GM04504 (cell line): Measurements from ENCODE around the gene PPFIA1.

Source experiments
- DNase-seq: peaks from one replicate; pipeline ENCODE4 v3.0.0-alpha.2; 2012; ENCODE audit warnings: low read depth

PPFIA1 gene

DNA sequence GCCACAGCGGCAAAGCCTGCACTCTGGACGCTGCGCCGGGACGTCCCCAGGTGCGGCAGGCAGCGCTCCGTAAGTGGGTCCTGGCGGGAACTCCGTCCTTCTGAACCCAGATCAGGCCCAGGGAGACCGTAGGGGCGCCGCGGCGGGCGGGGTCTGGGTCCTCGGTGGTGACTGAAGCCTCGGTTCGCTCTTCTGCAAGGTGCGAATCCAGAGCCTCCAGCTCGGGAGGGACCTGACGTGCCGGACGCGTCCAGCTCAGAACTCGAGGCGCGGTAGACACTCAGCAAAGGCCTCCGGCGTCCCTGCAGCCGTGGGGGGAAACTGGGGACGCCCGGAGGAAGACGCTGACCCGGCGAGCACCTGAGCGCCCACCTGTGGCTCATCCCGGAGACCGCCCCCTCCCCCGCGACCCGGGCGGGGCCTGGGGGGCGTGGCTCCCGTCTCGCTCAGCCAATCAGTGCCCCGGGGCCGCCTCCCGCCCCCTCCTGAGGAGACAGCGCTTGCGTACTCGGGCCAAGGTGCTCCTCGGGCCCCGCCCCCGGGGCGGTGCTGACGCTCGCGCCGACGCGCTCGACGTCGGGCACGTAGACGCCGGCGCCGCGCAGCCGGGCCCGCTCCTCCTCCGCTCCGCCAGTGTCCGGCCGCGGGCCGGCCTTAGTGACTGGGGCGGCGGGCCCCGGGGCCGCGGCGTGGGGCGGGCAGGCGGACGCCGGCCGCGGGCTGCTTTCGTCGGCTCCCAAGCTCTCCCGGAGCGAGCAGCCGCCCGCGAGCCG, at the start of gene PPFIA1:
PPFIA1 (plus strand) TSS at position 587 of the 773 bp plus-strand sequence. CDS start 1,483 bp downstream, outside the sequence.
- DNase-seq: peak; percentile 88

DNA sequence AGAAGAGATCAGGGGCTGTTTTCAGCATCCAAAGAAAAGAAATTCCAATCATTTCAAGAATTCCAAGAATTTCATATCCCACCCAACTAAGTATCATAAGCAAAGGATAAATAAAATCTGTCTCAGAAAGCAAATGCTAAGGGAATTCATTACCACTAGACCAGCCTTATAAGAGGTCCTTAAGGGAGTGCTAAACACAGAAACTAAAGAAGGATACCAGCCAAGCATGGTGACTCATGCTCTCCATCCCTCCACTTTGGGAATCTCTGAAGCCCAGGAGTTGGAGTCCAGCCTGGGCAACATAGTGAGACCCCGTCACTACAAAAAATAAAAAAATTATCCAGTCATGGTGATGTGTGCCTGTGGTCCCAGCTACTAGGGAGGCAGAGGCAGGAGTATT, 49.6 kb upstream of the PPFIA1 start:
- DNase-seq: no peak

DNA sequence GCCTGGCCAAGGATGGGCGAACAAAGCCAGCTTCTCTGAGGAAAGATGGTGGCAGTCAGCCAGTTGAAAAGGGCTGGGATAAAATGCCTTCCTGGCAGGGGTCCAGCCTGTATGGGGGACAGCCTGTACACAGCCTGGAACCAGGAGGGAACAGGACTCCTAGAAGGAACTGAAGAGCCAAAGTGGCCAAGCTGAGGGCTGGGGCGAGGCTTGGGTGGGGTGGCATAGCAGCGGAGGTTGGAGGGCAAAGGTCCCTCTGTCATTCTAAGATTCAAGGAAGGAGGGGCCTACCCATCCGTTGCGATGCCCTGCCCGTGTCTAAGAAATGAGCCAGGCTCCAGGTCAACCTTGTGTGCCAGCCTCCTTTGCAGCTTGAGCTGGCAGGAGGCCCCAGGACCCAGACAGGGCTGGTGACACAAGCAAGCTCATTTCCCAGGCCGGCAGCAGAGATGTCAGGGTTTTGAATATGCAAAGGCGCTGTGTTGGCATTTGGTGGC, 44.8 kb upstream of the PPFIA1 start:
- DNase-seq: no peak

DNA sequence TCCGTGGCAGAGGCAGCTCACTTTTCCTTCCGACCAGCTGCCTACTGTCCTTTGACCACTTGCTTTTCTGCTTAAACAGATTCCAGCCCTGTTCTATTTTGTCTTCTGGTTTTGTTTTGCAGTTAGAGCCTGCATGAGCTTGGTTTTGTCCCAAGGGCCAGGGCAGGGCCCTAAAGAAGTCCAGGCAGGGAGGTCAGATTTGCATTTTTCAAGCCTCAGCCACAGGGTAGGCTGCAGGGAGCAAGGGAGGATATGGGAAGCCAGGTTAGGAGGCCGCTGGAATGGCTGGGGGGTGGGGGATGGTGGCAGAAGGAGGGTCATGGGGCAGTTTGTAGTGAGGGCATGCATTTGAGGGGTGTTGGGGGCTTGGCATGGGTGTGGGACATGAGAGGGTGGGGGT, 44.3 kb upstream of the PPFIA1 start:
- DNase-seq: no peak

DNA sequence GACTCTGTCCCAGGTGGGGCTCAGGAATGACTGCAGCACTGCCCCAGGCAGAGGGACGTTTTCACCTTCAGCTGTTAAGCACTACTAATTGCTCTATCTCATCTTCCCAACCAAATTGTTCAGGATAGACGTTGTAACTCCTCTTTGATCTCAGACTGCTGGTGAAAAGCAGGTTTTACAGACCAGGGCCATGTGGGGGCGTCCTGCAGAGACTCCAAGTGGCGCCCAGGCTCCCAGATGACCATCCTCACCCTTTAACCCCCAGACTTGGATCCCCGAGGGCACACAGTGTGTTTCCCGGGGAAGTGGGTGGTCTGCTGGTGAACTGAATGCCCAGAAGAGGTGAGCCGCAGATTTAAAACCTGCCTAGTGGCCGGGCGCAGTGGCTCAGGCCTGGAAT, 43.5 kb upstream of the PPFIA1 start:
- DNase-seq: no peak

DNA sequence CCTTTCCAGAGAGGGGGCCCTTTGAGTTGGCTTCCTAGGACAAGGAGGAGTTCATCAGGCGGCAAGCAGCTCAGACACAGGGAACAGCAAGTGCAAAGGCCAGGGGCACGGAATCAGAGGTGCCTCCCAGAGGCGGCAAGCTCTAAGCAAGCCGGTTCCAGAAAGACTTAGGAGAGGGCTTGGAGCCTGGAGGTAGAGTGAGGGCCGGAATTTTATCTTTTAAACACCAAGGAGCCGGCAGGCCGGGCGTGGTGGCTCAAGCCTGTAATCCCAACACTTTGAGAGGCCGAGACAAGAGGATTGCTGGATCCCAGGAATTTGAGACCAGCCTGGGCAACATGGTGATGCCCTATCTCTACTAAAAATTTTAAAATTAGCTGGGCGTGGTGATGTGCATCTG, 40.8 kb upstream of the PPFIA1 start:
- DNase-seq: no peak

DNA sequence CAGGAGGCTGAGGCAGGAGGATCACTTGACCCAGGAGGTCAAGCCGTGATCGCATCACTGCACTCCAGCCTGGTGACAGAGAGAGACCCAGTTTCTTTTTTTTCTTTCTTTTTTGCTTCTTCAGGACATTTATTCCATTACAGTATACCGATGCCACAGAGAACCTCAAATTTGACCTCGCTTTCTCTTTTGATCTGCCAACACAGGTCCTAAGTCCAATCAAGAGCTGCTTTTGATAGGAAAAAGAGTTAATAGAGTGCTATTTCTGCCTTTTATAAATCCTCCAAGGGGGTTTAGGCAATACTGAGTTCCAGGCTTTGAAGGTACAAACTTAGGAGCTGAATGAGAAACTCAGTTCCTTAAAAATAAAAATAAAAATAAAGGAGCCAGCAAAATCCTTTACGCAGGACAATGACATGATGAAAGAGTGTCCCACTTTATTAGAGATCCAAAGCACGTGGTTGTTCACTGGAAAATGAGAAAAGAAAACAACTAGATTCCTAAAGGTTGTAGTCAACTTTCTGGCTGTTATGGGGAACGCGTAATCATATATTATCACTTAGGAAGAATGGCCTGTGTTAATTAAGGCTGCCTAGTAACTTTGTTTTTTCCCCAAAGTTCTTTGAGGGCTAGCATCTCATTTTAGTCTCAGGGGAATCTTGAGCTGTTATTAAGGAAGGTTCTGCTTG, 40.2 kb upstream of the PPFIA1 start:
- DNase-seq: no peak

DNA sequence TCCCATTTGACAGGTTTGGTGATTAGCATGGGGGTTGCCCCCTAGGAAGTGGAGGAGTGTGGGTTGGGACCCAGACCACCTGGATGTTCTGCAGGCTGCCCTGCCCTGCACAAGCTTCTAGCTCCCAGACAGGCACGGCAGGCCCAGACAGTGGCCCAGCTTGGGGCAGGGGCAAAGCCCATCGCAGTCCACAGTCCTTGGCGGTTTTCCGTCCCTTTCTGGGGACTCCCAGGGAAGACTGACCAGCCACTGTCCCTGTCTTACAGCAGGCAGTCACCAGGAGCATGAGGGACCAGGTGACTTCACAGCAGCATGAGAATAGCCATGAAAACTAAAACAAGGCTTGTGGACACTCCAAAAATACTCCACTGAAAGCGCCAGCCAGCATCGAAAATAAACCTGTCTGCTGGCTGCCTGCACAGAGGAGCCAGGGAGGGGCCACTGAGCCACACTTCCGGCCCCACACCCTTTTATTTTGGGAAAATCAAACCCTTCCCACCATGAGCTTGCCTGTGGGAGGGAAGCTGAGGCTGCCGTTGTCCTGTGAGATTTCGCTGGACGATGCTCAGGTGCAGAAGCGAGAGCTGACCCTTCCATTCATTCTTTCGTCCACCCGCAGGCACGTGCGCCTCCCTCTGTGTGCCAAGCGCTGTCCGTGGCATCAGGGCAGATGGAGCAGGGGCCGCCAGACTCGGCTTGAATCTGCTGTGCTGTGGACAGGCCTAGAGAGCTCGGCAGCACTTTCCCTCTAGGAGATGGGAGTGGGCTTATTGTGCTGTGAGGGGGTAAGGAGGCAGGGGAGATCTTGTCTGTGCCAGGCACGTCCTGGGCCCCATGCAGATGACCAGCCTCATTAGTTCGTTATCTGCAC, 39.4 kb upstream of the PPFIA1 start:
- DNase-seq: no peak

DNA sequence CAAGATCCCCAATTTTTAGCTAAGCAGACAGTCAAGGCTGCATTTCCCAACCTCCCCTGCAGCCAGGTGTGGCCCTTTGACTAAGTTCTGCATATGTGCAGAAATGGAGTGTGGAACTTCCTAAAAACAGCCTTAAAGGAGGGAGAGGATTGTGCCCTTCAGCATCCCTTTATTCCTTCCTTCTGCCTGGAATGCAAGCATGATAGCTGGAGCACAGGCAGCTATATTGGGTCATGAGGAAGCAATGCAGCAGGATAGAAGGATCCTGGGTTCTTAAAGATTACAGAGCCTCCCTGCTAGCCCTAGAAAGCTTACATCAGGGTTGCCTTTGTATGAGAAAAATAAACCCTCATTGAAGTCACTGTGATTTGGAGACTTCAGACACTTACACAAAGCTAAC, 37.5 kb upstream of the PPFIA1 start:
- DNase-seq: no peak

DNA sequence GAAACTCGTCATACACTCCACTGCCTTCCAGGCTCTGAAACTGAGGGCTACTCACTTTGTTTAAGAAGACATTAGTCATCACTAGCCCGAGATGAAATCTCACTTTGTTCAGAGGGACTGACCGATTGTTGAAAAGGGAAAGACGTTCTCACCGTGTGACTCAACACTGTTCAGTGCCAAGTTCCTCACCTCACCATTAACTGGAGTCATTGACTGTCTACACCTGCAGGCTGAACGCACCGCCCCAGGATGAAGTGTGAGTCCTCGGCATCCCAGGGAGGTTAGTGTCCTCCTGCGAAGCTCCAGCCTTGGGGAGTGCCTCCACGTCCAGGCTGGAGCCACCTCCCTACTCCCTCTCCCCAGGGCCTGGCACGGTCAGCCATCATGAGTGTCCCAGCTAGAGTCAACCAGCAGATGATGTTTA, 37.0 kb upstream of the PPFIA1 start:
- peak; percentile 36 for DNase-seq

DNA sequence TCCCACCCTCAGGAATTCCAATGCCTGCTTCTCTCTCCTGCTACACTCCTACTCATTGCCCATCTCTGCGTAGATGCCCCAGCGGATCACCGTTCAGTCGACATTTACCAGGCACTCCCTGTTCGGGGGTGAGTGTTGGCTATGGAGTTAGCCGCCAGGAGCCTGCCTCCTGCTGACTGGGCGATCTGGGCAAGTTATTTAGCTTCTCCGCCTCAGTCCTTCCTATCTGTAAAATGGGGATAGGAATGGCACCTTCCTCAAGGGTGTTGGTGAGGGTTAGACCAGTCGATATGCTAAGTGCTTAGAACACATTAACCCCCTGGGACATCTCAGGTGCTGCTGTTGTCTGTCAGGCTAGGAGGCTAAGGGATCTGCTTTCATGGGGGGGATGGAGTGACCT, 36.5 kb upstream of the PPFIA1 start:
- DNase-seq: no peak

DNA sequence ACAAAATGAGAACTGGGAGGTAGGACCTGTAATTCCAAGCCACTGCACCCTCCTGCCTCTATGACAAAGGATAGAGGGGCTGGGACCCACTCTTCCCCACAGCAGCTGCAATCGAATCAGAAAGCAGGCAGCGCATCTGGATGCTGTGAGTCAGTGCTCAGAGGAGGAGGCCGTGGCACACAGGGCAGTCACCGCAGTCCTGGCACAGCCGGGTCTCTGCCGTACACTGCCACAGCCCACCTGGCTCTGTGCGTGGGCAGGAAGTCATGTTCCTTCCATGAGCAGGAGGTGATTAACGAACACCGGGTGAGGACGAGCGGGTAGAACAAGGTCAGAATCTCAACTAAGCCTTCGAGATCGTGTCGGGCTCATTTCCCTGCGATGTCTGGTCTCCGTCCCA, 30.2 kb upstream of the PPFIA1 start:
- DNase-seq: no peak

DNA sequence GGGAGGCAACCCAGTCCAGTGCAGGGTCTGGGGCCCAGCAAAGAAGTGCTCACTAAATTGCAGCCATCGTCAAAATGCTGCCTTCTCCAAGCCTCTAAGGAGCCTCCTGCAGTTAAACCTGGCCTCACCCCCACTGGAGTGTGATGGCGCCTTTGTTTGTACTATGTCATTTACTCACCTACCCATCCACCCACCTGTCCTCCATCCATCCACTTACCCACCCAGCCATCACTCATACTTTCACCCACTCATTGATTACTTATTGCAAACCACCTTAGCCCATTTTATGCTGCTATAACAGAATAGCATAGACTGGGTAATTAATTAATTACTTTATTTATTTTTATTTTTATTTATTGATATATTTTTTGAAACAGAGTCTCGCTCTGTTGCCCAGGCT, 28.8 kb upstream of the PPFIA1 start:
- DNase-seq: no peak

DNA sequence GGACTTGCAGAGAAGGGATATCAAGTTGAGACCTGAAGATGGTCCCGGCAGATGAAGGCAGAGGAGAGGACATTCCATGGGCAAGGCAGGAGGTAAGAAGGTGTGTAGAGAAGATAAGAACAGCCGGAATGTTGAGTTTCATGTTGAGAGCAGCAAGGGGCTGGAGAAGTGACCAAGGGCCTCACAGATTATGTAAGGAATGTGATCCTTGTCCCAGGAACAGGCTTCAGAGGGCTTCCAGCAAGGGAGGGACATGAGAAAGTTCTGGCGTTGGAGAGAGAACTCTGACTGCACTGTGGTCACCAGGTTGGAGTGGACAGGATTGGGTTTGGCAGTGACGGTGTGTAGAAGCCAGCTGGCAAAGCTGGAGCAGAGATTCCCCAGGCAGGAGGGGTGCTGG, 27.6 kb upstream of the PPFIA1 start:
- no peak for DNase-seq

DNA sequence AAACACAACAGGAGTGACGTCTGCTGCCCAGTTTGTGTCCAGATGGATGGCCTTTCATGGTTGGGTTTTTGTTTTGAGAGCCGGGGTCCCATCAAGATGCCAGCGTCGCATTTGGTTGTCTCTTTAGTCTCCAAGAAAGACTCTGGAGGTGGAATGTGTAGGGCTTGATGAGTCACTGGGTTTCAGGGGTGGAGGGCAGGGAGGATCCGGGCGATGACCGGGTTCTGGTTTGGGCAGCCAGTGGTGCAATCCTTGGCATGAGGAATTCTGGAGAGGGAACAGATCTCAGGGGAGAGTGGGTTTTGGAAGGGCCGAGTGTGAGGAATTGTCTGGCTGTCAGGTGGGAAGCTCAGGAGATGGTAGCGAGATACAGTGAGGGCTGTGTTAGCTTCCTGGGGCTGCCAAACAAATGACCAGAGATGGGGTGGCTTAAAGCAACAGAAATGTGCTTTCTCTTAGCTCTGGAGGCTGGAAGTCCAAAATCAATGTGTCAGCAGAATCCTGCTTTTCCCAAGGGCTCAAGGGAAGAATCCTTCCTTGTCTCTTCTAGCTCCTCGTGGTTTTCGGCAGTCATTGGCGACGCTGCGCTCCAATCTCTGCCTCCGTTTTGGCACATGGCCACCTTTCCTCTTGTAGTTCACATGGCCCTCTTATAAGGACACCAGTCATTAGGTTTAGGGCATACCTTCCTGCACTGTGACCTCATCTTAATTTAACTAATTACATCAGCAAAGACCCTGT, 26.4 kb upstream of the PPFIA1 start:
- no peak for DNase-seq

DNA sequence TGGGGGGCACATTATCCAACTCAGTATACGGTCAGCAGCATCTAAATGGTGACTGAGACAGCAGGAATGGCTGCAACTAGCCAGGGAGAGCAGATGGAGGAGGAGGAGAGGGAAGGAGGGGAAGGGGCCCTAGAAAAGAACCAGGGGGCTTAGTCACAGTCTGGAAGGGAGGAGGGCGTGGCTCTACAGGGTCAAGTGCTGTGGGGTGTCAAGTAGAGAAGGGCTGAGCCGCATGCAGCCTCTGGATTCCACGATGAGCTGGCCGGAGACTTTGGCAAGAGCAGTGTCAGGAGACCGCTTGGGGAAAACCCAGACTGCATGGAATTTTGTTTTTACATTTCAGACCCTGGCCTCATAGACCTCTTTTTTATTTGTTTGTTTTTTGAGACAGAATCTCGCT, 25.8 kb upstream of the PPFIA1 start:
- DNase-seq: no peak

DNA sequence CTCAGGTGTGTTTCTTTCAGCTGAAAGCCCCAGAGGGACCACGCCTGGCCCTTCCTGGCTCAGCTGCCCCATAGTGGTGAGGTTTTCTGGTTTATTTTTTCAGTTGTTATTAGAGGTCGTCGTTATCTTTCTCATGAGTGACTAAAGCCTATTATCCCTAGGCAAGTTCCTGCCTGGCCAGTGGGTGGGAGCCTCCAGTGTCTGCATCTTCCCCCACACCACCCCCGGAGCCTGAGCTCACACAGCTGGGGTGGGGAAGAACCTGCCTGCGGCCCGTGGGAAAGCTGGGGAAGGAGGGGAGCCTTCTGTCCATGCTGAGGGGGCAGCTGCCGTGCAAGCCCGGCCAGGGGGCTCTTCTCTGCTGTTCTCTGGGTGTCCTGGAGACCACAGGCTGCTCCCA, 24.3 kb upstream of the PPFIA1 start:
- DNase-seq: no peak

DNA sequence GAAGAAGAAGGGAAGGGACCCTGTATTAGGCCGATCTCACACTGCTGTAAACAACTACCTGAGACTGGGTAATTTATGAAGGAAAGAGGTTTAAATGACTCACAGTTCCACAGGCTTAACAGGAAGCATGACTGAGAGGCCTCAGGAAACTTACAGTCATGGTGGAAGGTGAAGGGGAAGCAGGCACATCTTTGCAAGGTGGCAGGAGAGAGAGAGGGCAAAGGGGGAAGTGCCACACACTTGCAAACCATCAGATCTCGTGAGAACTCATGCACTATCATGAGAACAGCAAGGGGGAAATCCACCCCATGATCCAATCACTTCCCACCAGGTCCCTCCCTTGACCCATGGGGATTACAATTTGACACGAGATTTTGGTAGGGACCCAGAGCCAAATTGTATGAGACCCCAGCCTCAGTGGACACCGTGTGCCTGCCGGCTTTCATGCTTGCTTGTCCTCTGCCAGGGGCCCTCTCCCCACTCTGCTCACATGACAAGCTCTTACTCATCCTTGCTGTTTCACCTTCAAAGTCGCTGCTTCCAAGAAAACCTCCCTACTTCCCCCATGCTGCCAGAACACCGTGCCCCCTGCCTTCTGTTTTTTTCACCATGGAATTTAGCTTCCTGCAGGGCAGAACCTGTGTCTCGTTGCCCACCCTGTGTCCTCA, 23.3 kb upstream of the PPFIA1 start:
- DNase-seq: no peak

DNA sequence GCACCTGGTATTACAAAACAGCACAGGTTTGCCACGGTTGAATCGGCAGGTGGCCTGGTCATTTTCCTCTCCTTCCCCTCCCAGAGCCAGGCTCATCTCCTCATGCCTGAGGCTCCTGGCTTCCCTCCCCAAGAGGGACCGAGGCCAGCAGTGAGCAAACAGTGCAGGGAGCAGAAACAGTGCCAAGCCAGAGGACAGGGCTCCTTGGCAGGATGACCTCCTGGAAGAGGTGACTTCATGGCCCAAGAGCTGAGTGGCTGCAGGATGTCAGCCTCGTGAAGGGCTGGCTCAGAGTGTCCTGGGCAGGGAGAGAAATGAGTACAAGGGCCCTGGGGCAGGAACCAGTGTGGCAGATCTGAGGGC, 22.8 kb upstream of the PPFIA1 start:
- no peak for DNase-seq

DNA sequence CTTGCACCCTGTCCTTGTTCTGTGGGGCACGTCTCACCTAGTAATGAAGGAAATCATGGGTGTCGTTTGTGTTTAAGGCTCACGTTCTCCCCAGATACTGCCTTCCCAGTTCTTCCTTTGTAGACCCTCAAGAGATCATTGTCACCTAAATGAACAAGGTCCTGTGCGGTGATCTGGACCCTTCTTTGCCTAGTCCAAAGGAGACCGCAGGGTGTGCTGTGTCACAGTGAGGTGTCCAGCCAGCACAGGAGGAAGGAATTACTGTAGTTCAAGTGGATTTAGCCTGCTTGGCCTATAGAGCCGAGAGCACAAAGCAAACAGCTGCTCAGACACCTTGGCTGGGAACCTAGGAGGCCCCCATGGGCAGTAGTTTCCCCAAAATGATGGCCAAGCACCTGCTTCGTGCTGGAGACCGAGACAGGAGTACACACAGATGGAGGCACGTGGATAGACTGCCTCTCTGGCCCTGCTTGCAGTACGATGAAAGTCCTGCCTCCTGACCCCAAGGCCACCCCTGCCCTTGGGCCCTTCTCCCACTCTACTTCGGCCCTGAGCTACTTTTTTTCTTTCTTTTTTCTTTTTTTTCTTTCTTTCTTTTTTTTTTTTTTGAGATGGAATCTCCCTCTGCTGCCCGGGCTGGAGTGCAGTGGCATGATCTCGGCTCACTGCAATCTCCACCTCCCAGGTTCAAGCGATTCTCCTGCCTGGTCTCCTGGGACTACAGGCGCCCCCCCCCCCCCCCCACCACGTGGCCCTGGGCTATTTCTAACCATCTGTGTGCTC, 19.4 kb upstream of the PPFIA1 start:
- DNase-seq: no peak
